GM12878 (cell line): Measurements from ENCODE around the gene SUSD1. TPM values are rescaled to one million over a fixed set of nuclear protein-coding genes. Genes with fewer than 3 reads are reported as not detected.

Experiments
- ATAC-seq: fragments of 200-7000 bp; cut with Tn5 transposase; 3 replicates; pipeline ENCODE4 v1.9.1; 2020; ENCODE audit warnings: mild to moderate bottlenecking, moderate library complexity
- BruUV-seq: library from RNA; stranded (reverse); fragments of 400-500 nt; replicated peaks from 2 replicates; lab custom pipeline; 2021; lab: Mats Ljungman, UMichigan
- CTCF ChIA-PET: fragments of 300-600 bp; sonication (Branson Sonifier 250); formaldehyde crosslinking; extraction: SDS; loops from one replicate; lab custom pipeline; 2021; ENCODE audit warnings: inconsistent platforms; lab: Yijun Ruan, JAX
- POLR2A ChIA-PET: fragments of 350-600 bp; formaldehyde crosslinking; extraction: SDS; loops from one replicate; lab custom pipeline; 2021; ENCODE audit warnings: inconsistent platforms; lab: Charles Lee
- RAD21 ChIA-PET: fragments of 300-600 bp; sonication (Branson Sonifier 250); formaldehyde crosslinking; loops from one replicate; lab custom pipeline; 2023; ENCODE audit warnings: antibody characterized with exemption; ENCODE audit not compliant: unreplicated experiment; lab: Charles Lee
- SMC1A ChIA-PET: fragments of 300-600 bp; sonication (Branson Sonifier 250); formaldehyde crosslinking; loops from one replicate; lab custom pipeline; 2023; ENCODE audit not compliant: unreplicated experiment, uncharacterized antibody; lab: Charles Lee
- DNase-seq: peaks from one replicate; pipeline ENCODE4 v3.0.0-alpha.2; 2011; ENCODE audit warnings: low read depth, low spot score
- FAIRE-seq: peaks from 3 replicates; lab custom pipeline; 2011; peaks lifted over from hg19 to GRCh38; lab: Jason Lieb, UNC
- H2AFZ ChIP-seq: 2 replicates; pipeline ENCODE4 v1.6.0; 2011; ENCODE audit warnings: low read depth, low read length, control low read depth; ENCODE audit not compliant: control insufficient read depth
- H3K27ac ChIP-seq: 2 replicates; pipeline ENCODE4 v1.5.1; 2011; ENCODE audit warnings: control low read depth; ENCODE audit not compliant: control insufficient read depth, insufficient read depth
- H3K27me3 ChIP-seq, 2 experiments: replicated peaks in 1 of 2; 2 replicates each; pipeline versions ENCODE4 v1.6.0 to v1.6.1; 2011; ENCODE audit warnings: low read length in 1 of 2; ENCODE audit not compliant: control insufficient read depth in 2 of 2, insufficient read depth in 2 of 2
- H3K36me3 ChIP-seq, 2 experiments: 2 replicates each; pipeline ENCODE4 v1.5.1; 2011; ENCODE audit warnings: low read length in 1 of 2; ENCODE audit not compliant: control insufficient read depth in 2 of 2, insufficient read depth in 2 of 2
- H3K4me1 ChIP-seq: 2 replicates; pipeline ENCODE4 v1.6.1; 2011; ENCODE audit warnings: mild to moderate bottlenecking, low read length, moderate library complexity, mixed read lengths; ENCODE audit not compliant: control insufficient read depth, insufficient read depth
- H3K4me2 ChIP-seq: 2 replicates; pipeline ENCODE4 v1.6.0; 2011; ENCODE audit warnings: control low read depth; ENCODE audit not compliant: control insufficient read depth, insufficient read depth
- H3K4me3 ChIP-seq: fragments of 200-600 bp; sonication (generic); 2 replicates; pipeline ENCODE4 v1.5.1; 2016
- H3K79me2 ChIP-seq: 2 replicates; pipeline ENCODE4 v1.6.0; 2011; ENCODE audit warnings: low read length; ENCODE audit not compliant: control insufficient read depth, insufficient read depth
- H3K9ac ChIP-seq: 2 replicates; pipeline ENCODE4 v1.8.0; 2011; ENCODE audit warnings: low read length, control low read depth, mixed read lengths; ENCODE audit not compliant: control insufficient read depth, insufficient read depth
- H3K9me3 ChIP-seq: replicated peaks from 3 replicates; pipeline ENCODE4 v1.5.1; 2011; ENCODE audit warnings: mild to moderate bottlenecking, low read length; ENCODE audit not compliant: control insufficient read depth, insufficient read depth
- H4K20me1 ChIP-seq: 2 replicates; pipeline ENCODE4 v1.6.0; 2011; ENCODE audit not compliant: control insufficient read depth, insufficient read depth
- ATF2 ChIP-seq: IDR thresholded peaks from 2 replicates; pipeline ENCODE4 v1.6.1; 2012; ENCODE audit warnings: low read length, inconsistent platforms
- BHLHE40 ChIP-seq, 2 experiments: fragments of 450-650 bp in 1 of 2; IDR thresholded peaks; 2 replicates each; pipeline ENCODE4 v1.6.1; 2011 to 2017; ENCODE audit warnings: low read depth in 2 of 2, borderline replicate concordance in 1 of 2, improper control_type of control experiment in 1 of 2, low read length in 1 of 2, mild to moderate bottlenecking in 1 of 2
- CBX3 ChIP-seq: fragments of 200-600 bp; sonication (generic); IDR thresholded peaks from 2 replicates; pipeline ENCODE4 v1.6.1; 2016; ENCODE audit warnings: low read depth, borderline replicate concordance
- CEBPB ChIP-seq, 2 experiments: fragments of 150-350 bp in 1 of 2; IDR thresholded peaks; 2 replicates each; pipeline ENCODE4 v1.6.1; 2012 to 2014; ENCODE audit warnings: low read depth in 2 of 2, low read length in 2 of 2, borderline replicate concordance in 1 of 2, inconsistent platforms in 1 of 2
- CTCF ChIP-seq, 3 experiments: IDR thresholded peaks in 2 of 3; conservative IDR thresholded peaks in 1 of 3; 2 replicates each; pipeline ENCODE4 v1.5.1; 2011; ENCODE audit warnings: low read depth in 3 of 3, low read length in 3 of 3, mild to moderate bottlenecking in 3 of 3, control low read depth in 2 of 3, moderate library complexity in 2 of 3, inconsistent platforms in 1 of 3, mixed read lengths in 1 of 3; ENCODE audit not compliant: control insufficient read depth in 2 of 3, insufficient read depth in 1 of 3; ENCODE audit errors: extremely low read depth in 1 of 3
- DPF2 ChIP-seq: fragments of 450-650 bp; IDR thresholded peaks from 2 replicates; pipeline ENCODE4 v1.6.1; 2017; ENCODE audit warnings: mild to moderate bottlenecking
- FOXK2 ChIP-seq: fragments of 450-650 bp; IDR thresholded peaks from 2 replicates; pipeline ENCODE4 v1.6.1; 2017; ENCODE audit warnings: mild to moderate bottlenecking, moderate library complexity
- LARP7 ChIP-seq: fragments of 450-650 bp; IDR thresholded peaks from 2 replicates; pipeline ENCODE4 v1.6.1; 2017; ENCODE audit warnings: mild to moderate bottlenecking
- PAX5 ChIP-seq: IDR thresholded peaks from 2 replicates; pipeline ENCODE4 v1.6.1; 2011; ENCODE audit warnings: low read depth, low read length, borderline replicate concordance
- POLR2AphosphoS2 ChIP-seq: IDR thresholded peaks from 2 replicates; pipeline ENCODE4 v1.6.1; 2011; ENCODE audit warnings: low read depth, mild to moderate bottlenecking, low read length, improper control_type of control experiment, moderate library complexity
- RAD21 ChIP-seq: IDR thresholded peaks from 2 replicates; pipeline ENCODE4 v1.6.1; 2011; ENCODE audit warnings: mild to moderate bottlenecking, low read depth, low read length, moderate library complexity; ENCODE audit not compliant: insufficient read depth
- RELB ChIP-seq: fragments of 450-650 bp; IDR thresholded peaks from 2 replicates; pipeline ENCODE4 v1.6.1; 2017; ENCODE audit warnings: low read depth, mild to moderate bottlenecking, moderate library complexity
- RFX5 ChIP-seq: IDR thresholded peaks from 2 replicates; pipeline ENCODE4 v1.6.1; 2011; ENCODE audit warnings: low read depth, low read length, improper control_type of control experiment
- SIN3A ChIP-seq: IDR thresholded peaks from 2 replicates; pipeline ENCODE4 v1.6.1; 2012; ENCODE audit warnings: low read depth, low read length, improper control_type of control experiment
- SMC3 ChIP-seq: IDR thresholded peaks from 2 replicates; pipeline ENCODE4 v1.6.1; 2011; ENCODE audit warnings: low read length, improper control_type of control experiment, borderline replicate concordance
- WGBS: methylation state at CpG from one replicate; pipeline ENCODE4 v1.1.6; 2016; ENCODE audit warnings: low lambda C conversion rate; ENCODE audit not compliant: insufficient replicate concordance, insufficient coverage; ENCODE audit errors: missing lambda C conversion rate; 5-methylcytosine and 5-hydroxymethylcytosine counted together
- in situ Hi-C: fragments of 300-500 bp; cut with MboI; formaldehyde crosslinking; loops from 9 replicates; pipeline ENCODE4 v1.14.3; 2018; ENCODE audit warnings: mixed read lengths
- intact Hi-C: fragments of 100-400 bp; cut with micrococcal nuclease; formaldehyde crosslinking; loops from one replicate; pipeline ENCODE4 v1.14.2; 2022; ENCODE audit not compliant: unreplicated experiment
- polyA plus RNA-seq, 11 experiments: library from polyadenylated mRNA; depleted of rRNA in 4 of 11; unstranded in 6 of 11; stranded (reverse) in 5 of 11; fragments of >200 nt; fragmentation: Nextera tagmentation in 4 of 11; fragmentation: Illumina TruSeq in 1 of 11; extraction: Ambion mirVana in 4 of 11; extraction: Trizol in 1 of 11; gene quantifications; 1 replicate in 1 of 11; 2 replicates in 10 of 11; pipeline versions ENCODE4 v1.2.1 to v1.2.3, GENCODE V29; 2011 to 2016; ENCODE audit warnings: inconsistent platforms in 2 of 11, missing spikeins in 2 of 11, low read depth in 1 of 11
- total RNA-seq, 4 experiments: library from RNA; depleted of rRNA in 3 of 4; stranded (reverse); fragments of >200 nt in 3 of 4; fragmentation: Illumina TruSeq in 1 of 4; extraction: Trizol in 1 of 4; gene quantifications; 2 replicates each; pipeline versions ENCODE4 v1.2.1 to v1.2.3, GENCODE V29; 2013 to 2021

Gene SUSD1
- total and polyA plus RNA-seq, 10 of the 15 experiments (the other 5 are each of a cell fraction or from before 2014, with no cell fraction given), result 6.7 to 20.8 (median 13.2) TPM

- BruUV-seq, result no TSS peak
- no peaks in the 10 kb centered on the region for H3K27me3 ChIP-seq
- no peak overlapping the region for H3K4me2 ChIP-seq
- ATAC-seq (peak; percentile 36; the same call in 1 of the 3 replicates), FAIRE-seq (peak; percentile 52), DNase-seq (no peak)
- in situ Hi-C loops, result loop anchor here (5.0 kb wide), 1 partner anchor 276 kb away; no protein-coding TSS in a partner anchor
- RAD21 ChIA-PET, result interaction anchor here (0.7 to 3.7 kb wide), 7 partner anchors 9 to 325 kb away, joined by 3 to 13 read pairs (median 3); no protein-coding TSS in a partner anchor
- H3K79me2 ChIP-seq, result no peaks in the 10 kb centered on the region
- no peak overlapping the region for H3K27ac ChIP-seq
- H3K9me3 ChIP-seq, result no peaks in the 10 kb centered on the region
- no peaks in the 10 kb centered on the region; the same call in 1 of the 2 replicates for H3K4me1 ChIP-seq
- POLR2A ChIA-PET, result interaction anchor here (0.8 to 1.2 kb wide), 2 partner anchors 58 to 293 kb away, joined by 4 to 5 read pairs; no protein-coding TSS in a partner anchor
- TF ChIP-seq ATF2 (no peak), RFX5 (no peak), CTCF (IDR thresholded peaks at IDR 0.05 in 2 of 3, conservative IDR thresholded peaks at IDR 0.05 in 1 of 3; ENCODE audit: control insufficient read depth in 2 of 3, extremely low read depth in 1 of 3, insufficient read depth in 1 of 3, low read depth in 3 of 3, low read length in 3 of 3) (peak; percentile 47 to 59 (median 51); a peak in 5 of 6 replicates), PAX5 (no peak), LARP7 (no peak), SIN3A (no peak), FOXK2 (no peak), SMC3 (peak; percentile 65; the same call in 1 of the 2 replicates), RELB (no peak), POLR2AphosphoS2 (no peak), RAD21 (peak; percentile 83), CEBPB (IDR thresholded peaks at IDR 0.05; ENCODE audit: borderline replicate concordance in 1 of 2, low read depth in 2 of 2, low read length in 2 of 2) (no peak), BHLHE40 (IDR thresholded peaks at IDR 0.05; ENCODE audit: borderline replicate concordance in 1 of 2, low read depth in 2 of 2, low read length in 1 of 2) (no peak), CBX3 (no peak), DPF2 (no peak)
- no peaks in the 10 kb centered on the region for H4K20me1 ChIP-seq
- intact Hi-C loops, result loop anchor here (1.0 to 10.0 kb wide), 3 partner anchors 275 to 736 kb away; no protein-coding TSS in a partner anchor
- SMC1A ChIA-PET, result interaction anchor here (0.6 to 6.1 kb wide), 7 partner anchors 11 to 539 kb away, joined by 3 to 56 read pairs (median 5); no protein-coding TSS in a partner anchor
- no peaks in the 10 kb centered on the region for H3K36me3 ChIP-seq
- H2AFZ ChIP-seq, result no peak overlapping the region
- no peak overlapping the region for H3K4me3 ChIP-seq
- H3K9ac ChIP-seq, result no peak overlapping the region
- WGBS, result 27% methylated on average over 2 of the region's 2 CpGs
- CTCF ChIA-PET, result interaction anchor here (0.6 to 18.1 kb wide), 23 partner anchors 10 to 816 kb away, joined by 3 to 292 read pairs (median 4); no protein-coding TSS in a partner anchor
Measured at GRCh38 chr9:112086627-112087026, 88.5 kb downstream of the SUSD1 start.
